ENCODE results near the gene FXYD4. TPM values are rescaled to one million over a fixed set of nuclear protein-coding genes. Genes with fewer than 3 reads are reported as not detected.

FXYD4 gene
- total RNA-seq, 2 experiments from 2014 or later = not detected

- Mint-ChIP-seq H3K27me3 (no peaks in the 10 kb centered on the region), H3K27ac (peak overlapping the region; percentile 92), H3K36me3 (ENCODE audit: low read depth) (peaks cover 84% of the 10 kb centered on the region), H3K9me3 (no peaks in the 10 kb centered on the region), H3K4me3 (peak overlapping the region; percentile 92), H3K4me1 (peaks cover 73% of the 10 kb centered on the region)
- ChIA-PET CTCF (interaction anchor here (1.1 kb wide), 1 partner anchor 22 kb away, joined by 3 read pairs; no protein-coding TSS in a partner anchor), POLR2A (no interaction called here)
- DNase-seq = no peak
Observed at GRCh38 chr10:43394868-43395267, 23.4 kb downstream of the FXYD4 start.

- H3K4me1 Mint-ChIP-seq = peaks cover 72% of the 10 kb centered on the region
- H3K36me3 Mint-ChIP-seq (ENCODE audit: low read depth) = peaks cover 79% of the 10 kb centered on the region
- no peaks in the 10 kb centered on the region for H3K9me3 Mint-ChIP-seq
- CTCF ChIA-PET = interaction anchor here (0.6 to 1.6 kb wide), 6 partner anchors 10 to 190 kb away, joined by 3 to 4 read pairs (median 3); partner anchors contain the start of gene ZNF487
- H3K4me3 Mint-ChIP-seq = peak overlapping the region; percentile 92
- peak; percentile 24 for DNase-seq
- H3K27ac Mint-ChIP-seq = peak overlapping the region; percentile 92
- no peaks in the 10 kb centered on the region for H3K27me3 Mint-ChIP-seq
- POLR2A ChIA-PET = interaction anchor here (0.5 kb wide), 1 partner anchor 9 kb away, joined by 5 read pairs; no protein-coding TSS in a partner anchor
Observed at GRCh38 chr10:43395571-43396060, 24.2 kb downstream of the FXYD4 start.

- POLR2A ChIA-PET = interaction anchor here (0.5 to 0.6 kb wide), 2 partner anchors 8 to 40 kb away, joined by 4 to 5 read pairs; no protein-coding TSS in a partner anchor
- DNase-seq = peak; percentile 76
- Mint-ChIP-seq H3K27ac (peak overlapping the region; percentile 92), H3K9me3 (no peaks in the 10 kb centered on the region), H3K36me3 (ENCODE audit: low read depth) (peaks cover 78% of the 10 kb centered on the region), H3K4me1 (peaks cover 74% of the 10 kb centered on the region), H3K4me3 (peak overlapping the region; percentile 92), H3K27me3 (no peaks in the 10 kb centered on the region)
- CTCF ChIA-PET = interaction anchor here (0.6 to 1.6 kb wide), 7 partner anchors 9 to 191 kb away, joined by 3 to 4 read pairs (median 3); partner anchors contain the start of gene ZNF487
Observed at GRCh38 chr10:43396061-43396927, 24.9 kb downstream of the FXYD4 start.

GRCh38 chr10:43396928-43397624 is 25.6 kb downstream of the FXYD4 start:
- Mint-ChIP-seq H3K9me3 (no peaks in the 10 kb centered on the region), H3K36me3 (ENCODE audit: low read depth) (peaks cover 78% of the 10 kb centered on the region), H3K27ac (peak overlapping the region; percentile 94), H3K27me3 (no peaks in the 10 kb centered on the region), H3K4me3 (peak overlapping the region; percentile 88), H3K4me1 (peaks cover 74% of the 10 kb centered on the region)
- CTCF ChIA-PET = interaction anchor here (0.6 to 1.6 kb wide), 3 partner anchors 9 to 42 kb away, joined by 3 to 4 read pairs (median 3); no protein-coding TSS in a partner anchor
- DNase-seq = peak; percentile 87
- POLR2A ChIA-PET = interaction anchor here (0.6 kb wide), 1 partner anchor 40 kb away, joined by 4 read pairs; no protein-coding TSS in a partner anchor

DNA sequence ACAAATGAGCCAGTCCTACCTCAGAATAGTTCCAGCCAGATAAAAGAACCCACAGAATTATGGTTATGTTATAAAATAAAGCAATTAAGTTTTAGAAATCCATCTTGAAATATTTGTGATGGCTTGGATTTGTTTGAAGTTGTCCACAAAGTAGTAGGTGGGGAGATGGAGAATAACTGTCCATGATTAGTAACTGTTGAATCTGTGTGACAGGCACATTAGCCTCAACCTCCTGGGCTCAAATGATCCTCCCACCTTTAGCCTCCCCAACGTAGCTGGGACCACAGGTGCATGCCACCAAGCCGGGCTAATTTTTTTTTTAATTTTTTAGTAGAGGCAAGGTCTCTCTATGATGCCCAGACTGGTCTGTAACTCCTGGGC is 27.5 kb downstream of the FXYD4 start:
- DNase-seq = no peak
- Mint-ChIP-seq H3K4me1 (peaks cover 76% of the 10 kb centered on the region), H3K27me3 (no peaks in the 10 kb centered on the region), H3K4me3 (peak overlapping the region; percentile 88), H3K27ac (peak overlapping the region; percentile 94), H3K9me3 (no peaks in the 10 kb centered on the region), H3K36me3 (ENCODE audit: low read depth) (peaks cover 75% of the 10 kb centered on the region)
- CTCF ChIA-PET = interaction anchor here (1.2 to 1.4 kb wide), 2 partner anchors 10 to 44 kb away, joined by 3 to 4 read pairs; partner anchors contain the start of gene HNRNPF
- POLR2A ChIA-PET = no interaction called here

DNA sequence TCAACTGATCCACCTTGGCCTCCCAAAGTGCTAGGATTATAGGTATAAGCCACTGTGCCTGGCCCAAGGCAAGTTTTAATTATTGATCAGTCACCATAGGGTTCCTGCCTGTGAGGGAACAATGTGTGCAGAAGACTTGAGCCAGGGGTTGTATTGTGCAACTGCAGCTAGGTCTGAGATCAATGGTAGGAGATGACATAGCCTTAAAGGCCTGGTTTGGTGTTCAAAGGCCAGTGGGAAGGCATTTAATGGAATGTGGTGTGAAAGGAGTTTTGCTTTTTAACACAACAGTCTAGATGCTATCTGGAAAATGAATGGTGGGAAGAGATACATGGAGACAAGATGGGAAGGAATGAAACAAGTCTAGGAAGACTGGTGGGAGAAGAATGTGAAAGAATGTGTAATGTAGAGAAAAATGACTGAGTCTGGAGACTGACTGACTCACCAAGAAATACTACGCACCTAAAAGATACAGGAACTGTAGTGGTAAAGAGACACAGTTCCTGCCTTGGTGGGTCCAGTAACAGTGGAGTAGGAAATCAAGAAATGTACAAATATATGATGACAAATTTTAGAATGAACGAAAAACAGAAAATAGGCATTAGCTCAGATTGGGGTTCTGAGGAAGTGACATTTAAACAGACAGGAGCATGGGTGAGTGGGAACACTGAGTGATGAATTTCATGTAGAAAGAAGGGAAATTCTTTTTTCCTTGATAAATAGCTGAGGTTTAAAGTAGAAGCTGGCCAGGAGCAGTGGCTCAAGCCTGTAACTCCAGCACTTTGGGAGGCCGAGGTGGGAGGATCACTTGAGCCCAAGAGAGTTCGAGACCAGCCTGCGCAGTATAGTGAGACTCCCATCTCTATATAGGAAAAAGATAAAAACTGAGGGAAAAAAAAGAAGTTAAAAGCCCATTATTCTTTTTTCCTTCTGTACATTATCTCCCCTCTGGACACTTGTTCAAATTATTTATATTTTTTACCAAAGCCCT is 28.2 kb downstream of the FXYD4 start:
- Mint-ChIP-seq H3K4me3 (peak overlapping the region; percentile 88), H3K4me1 (peaks cover 76% of the 10 kb centered on the region), H3K36me3 (ENCODE audit: low read depth) (peaks cover 75% of the 10 kb centered on the region), H3K27ac (peak overlapping the region; percentile 88), H3K27me3 (no peaks in the 10 kb centered on the region), H3K9me3 (no peaks in the 10 kb centered on the region)
- POLR2A ChIA-PET = no interaction called here
- CTCF ChIA-PET = interaction anchor here (1.2 to 2.3 kb wide), 3 partner anchors 19 to 43 kb away, joined by 3 to 9 read pairs (median 3); no protein-coding TSS in a partner anchor
- no peak for DNase-seq

DNA sequence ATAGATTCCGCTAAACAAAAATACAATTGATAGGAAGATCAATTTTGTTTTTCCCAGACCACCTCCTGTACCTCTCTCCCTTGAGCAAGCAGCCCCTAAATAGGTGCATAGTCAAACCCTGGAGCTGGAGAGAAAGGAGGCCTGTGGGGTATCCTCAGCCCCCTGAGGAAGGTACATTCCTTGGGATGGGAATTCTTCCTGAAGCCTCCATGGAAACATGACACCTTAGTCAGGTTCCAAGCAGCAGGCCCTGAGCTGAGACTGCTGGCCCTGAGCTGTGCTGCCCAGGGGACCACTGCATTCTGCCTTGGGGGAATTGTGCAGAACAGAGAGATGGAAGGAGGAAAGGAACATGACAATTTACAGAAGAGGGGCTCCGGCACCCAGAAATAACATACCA is 30.2 kb downstream of the FXYD4 start:
- Mint-ChIP-seq H3K9me3 (no peaks in the 10 kb centered on the region), H3K36me3 (ENCODE audit: low read depth) (peaks cover 75% of the 10 kb centered on the region), H3K27me3 (no peaks in the 10 kb centered on the region), H3K4me3 (peak overlapping the region; percentile 90), H3K4me1 (peaks cover 68% of the 10 kb centered on the region), H3K27ac (peak overlapping the region; percentile 22)
- ChIA-PET CTCF (interaction anchor here (0.6 to 2.3 kb wide), 4 partner anchors 13 to 30 kb away, joined by 3 to 9 read pairs (median 4); no protein-coding TSS in a partner anchor), POLR2A (no interaction called here)
- no peak for DNase-seq

- Mint-ChIP-seq H3K4me3 (peak overlapping the region; percentile 90), H3K9me3 (no peaks in the 10 kb centered on the region), H3K4me1 (peaks cover 68% of the 10 kb centered on the region), H3K27me3 (no peaks in the 10 kb centered on the region), H3K36me3 (ENCODE audit: low read depth) (peaks cover 76% of the 10 kb centered on the region), H3K27ac (peak overlapping the region; percentile 22)
- ChIA-PET POLR2A (no interaction called here), CTCF (interaction anchor here (0.6 to 1.2 kb wide), 2 partner anchors 12 to 30 kb away, joined by 3 to 4 read pairs; no protein-coding TSS in a partner anchor)
- no peak for DNase-seq
Observed at GRCh38 chr10:43402176-43402575, 30.7 kb downstream of the FXYD4 start.

DNA sequence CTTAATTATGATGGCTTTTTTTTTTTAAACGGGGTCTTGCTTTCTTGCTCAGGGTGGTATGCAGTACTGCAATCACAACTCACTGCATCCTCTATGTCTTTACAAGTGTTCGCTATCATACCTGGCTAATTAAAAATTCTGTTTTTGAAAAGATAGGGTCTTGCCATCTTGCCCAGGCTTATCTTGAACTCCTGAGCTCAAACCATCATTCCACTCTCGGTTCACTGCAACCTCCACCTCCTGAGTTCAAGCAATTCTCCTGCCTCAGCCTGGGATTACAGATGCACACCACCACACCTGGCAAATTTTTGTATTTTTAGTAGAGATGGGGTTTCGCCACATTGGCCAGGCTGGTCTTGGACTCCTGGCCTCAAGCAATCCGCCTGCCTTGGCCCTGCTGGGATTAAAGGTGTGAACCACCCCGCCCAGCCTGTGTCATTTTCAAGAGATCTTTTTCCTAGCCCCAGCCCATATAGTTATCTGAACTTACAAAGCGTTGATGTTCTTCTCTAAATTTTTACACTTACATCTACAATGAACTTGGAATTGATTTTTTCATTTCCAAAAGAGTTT is 31.5 kb downstream of the FXYD4 start:
- CTCF ChIA-PET = no interaction called here
- Mint-ChIP-seq H3K27me3 (no peaks in the 10 kb centered on the region), H3K36me3 (ENCODE audit: low read depth) (peaks cover 75% of the 10 kb centered on the region), H3K4me1 (peaks cover 64% of the 10 kb centered on the region), H3K4me3 (peak overlapping the region; percentile 90), H3K27ac (peak overlapping the region; percentile 22), H3K9me3 (no peaks in the 10 kb centered on the region)
- no peak for DNase-seq
- POLR2A ChIA-PET = no interaction called here

GRCh38 chr10:43403911-43404703 is 32.7 kb downstream of the FXYD4 start:
- Mint-ChIP-seq H3K4me1 (peaks cover 56% of the 10 kb centered on the region), H3K36me3 (ENCODE audit: low read depth) (peaks cover 74% of the 10 kb centered on the region), H3K27ac (peak overlapping the region; percentile 94), H3K4me3 (peak overlapping the region; percentile 90), H3K9me3 (no peaks in the 10 kb centered on the region), H3K27me3 (no peaks in the 10 kb centered on the region)
- ChIA-PET POLR2A (interaction anchor here (0.7 kb wide), 1 partner anchor 8 kb away, joined by 5 read pairs; no protein-coding TSS in a partner anchor), CTCF (interaction anchor here (0.6 kb wide), 1 partner anchor 39 kb away, joined by 3 read pairs; no protein-coding TSS in a partner anchor)
- DNase-seq = no peak

- CTCF ChIA-PET = no interaction called here
- no peaks in the 10 kb centered on the region for H3K27me3 Mint-ChIP-seq
- peak overlapping the region; percentile 90 for H3K4me3 Mint-ChIP-seq
- peak; percentile 34 for DNase-seq
- H3K4me1 Mint-ChIP-seq = peaks cover 50% of the 10 kb centered on the region
- peaks cover 69% of the 10 kb centered on the region for H3K36me3 Mint-ChIP-seq (ENCODE audit: low read depth)
- H3K27ac Mint-ChIP-seq = peak overlapping the region; percentile 94
- POLR2A ChIA-PET = interaction anchor here (0.7 kb wide), 1 partner anchor 9 kb away, joined by 5 read pairs; no protein-coding TSS in a partner anchor
- no peaks in the 10 kb centered on the region for H3K9me3 Mint-ChIP-seq
Observed at GRCh38 chr10:43404704-43405084, 33.3 kb downstream of the FXYD4 start.

Data from activated CD4-positive, alpha-beta T cell treated with anti-CD3 and anti-CD28 coated beads, Interleukin-2, amount 10 ng/mL, durations not matched to agents 7 days and 5 days (primary cell).